Right cardiac atrium (tissue), 5 donors: Measurements from ENCODE around the gene CDC5L. TPM values are rescaled to one million over a fixed set of nuclear protein-coding genes. Genes with fewer than 3 reads are reported as not detected.

Source experiments
- ATAC-seq, 2 donors: fragments of 200-7000 bp; cut with Tn5 transposase; one replicate each; pipeline versions ENCODE4 v1.8.0 to v1.9.1; 2020; ENCODE audit warnings: moderate library complexity in 2 of 2, mild to moderate bottlenecking in 1 of 2
- DNase-seq, 3 donors: peaks; one replicate each; pipeline ENCODE4 v3.0.0-alpha.2; 2020
- H3K27ac ChIP-seq: one replicate; pipeline ENCODE4 v1.5.1; 2013; ENCODE audit warnings: mild to moderate bottlenecking, low read length, control low read depth, moderate library complexity
- H3K27me3 ChIP-seq: one replicate; pipeline ENCODE4 v1.6.1; 2013; ENCODE audit not compliant: control insufficient read depth, insufficient read depth
- H3K4me1 ChIP-seq: one replicate; pipeline ENCODE4 v1.6.1; 2013; ENCODE audit warnings: low read length; ENCODE audit not compliant: control insufficient read depth, insufficient read depth
- H3K4me3 ChIP-seq: one replicate; pipeline ENCODE4 v1.5.1; 2013; ENCODE audit warnings: low read length, control low read depth
- H3K9me3 ChIP-seq: one replicate; pipeline ENCODE4 v1.6.1; 2013; ENCODE audit warnings: low read length; ENCODE audit not compliant: control insufficient read depth
- WGBS: extraction: QIAGEN DNeasy Blood & Tissue Kit; methylation state at CpG from one replicate; pipeline ENCODE4 v1.1.7; 2013; 5-methylcytosine and 5-hydroxymethylcytosine counted together
- intact Hi-C, 4 donors: fragments of 100-400 bp; cut with DNase I; formaldehyde crosslinking; loops; one replicate each; pipeline versions ENCODE4 v1.11.0 to v1.14.0; 2022 to 2023
- polyA plus RNA-seq: library from polyadenylated mRNA; stranded (reverse); fragments of 200-250 nt; gene quantifications from one replicate; pipeline ENCODE4 v1.2.3, GENCODE V29; 2013
- total RNA-seq, 4 donors: library from RNA; stranded (reverse); fragmentation: NEBNext Ultra II Directional; extraction: Animal tissue kit (Norgen Biotek cat#: 25700); gene quantifications; one replicate each; pipeline ENCODE4 v1.2.1, GENCODE V29; 2021
- donor health status: healthy with polysubstance abuse.
- donor health status: DM: no; HTN: yes; CAD: no.
- donor health status: DM: no; HTN: no; CAD: no.
- donor health status: DM: no; HTN: yes; CAD: no; lungs with severe emphysema.
- donor health status: DM: yes; HTN: yes; CAD: no.

CDC5L gene
- total and polyA plus RNA-seq, 5 donors, result 9.9 to 20.2 (median 19.5) TPM

GRCh38 chr6:44489910-44490604 is 102.6 kb downstream of the CDC5L start:
- intact Hi-C loops, result loop anchor here in 1 of 4 donors (10.0 kb wide), 1 partner anchor 1225 kb away; no protein-coding TSS in a partner anchor
- peak in 1 of 3 donors; percentile 36 for DNase-seq

GRCh38 chr6:44493132-44493531 is 105.6 kb downstream of the CDC5L start:
- Histone ChIP-seq H3K9me3 (no peaks in the 10 kb centered on the region), H3K4me1 (no peaks in the 10 kb centered on the region), H3K27ac (no peak overlapping the region), H3K27me3 (no peaks in the 10 kb centered on the region), H3K4me3 (no peak overlapping the region)
- ATAC-seq, result no peak
- intact Hi-C loops, result no loop called here
- DNase-seq, result no peak
- WGBS, result 78% methylated on average over 5 of the region's 5 CpGs

More at GRCh38 chr6:44489910-44490604, 102.6 kb downstream of the CDC5L start:
- Histone ChIP-seq H3K27me3 (no peaks in the 10 kb centered on the region), H3K27ac (peak overlapping the region; percentile 25), H3K4me3 (no peak overlapping the region), H3K9me3 (no peaks in the 10 kb centered on the region), H3K4me1 (no peaks in the 10 kb centered on the region)
- 65% methylated on average over 6 of the region's 6 CpGs for WGBS
- peak; percentile 84 to 87 for ATAC-seq

GRCh38 chr6:44493593-44493992 is 106.1 kb downstream of the CDC5L start:
- intact Hi-C loops, result no loop called here
- DNase-seq (no peak), ATAC-seq (no peak)
- Histone ChIP-seq H3K9me3 (no peaks in the 10 kb centered on the region), H3K4me3 (no peak overlapping the region), H3K4me1 (no peaks in the 10 kb centered on the region), H3K27ac (no peak overlapping the region), H3K27me3 (no peaks in the 10 kb centered on the region)
- 83% methylated on average over 6 of the region's 6 CpGs for WGBS

- intact Hi-C loops, result no loop called here
- ATAC-seq, result no peak
- Histone ChIP-seq H3K27ac (no peak overlapping the region), H3K27me3 (no peaks in the 10 kb centered on the region), H3K9me3 (no peaks in the 10 kb centered on the region), H3K4me1 (no peaks in the 10 kb centered on the region), H3K4me3 (no peak overlapping the region)
- WGBS, result 75% methylated on average over 7 of the region's 7 CpGs
- DNase-seq, result no peak
These were observed 106.5 kb downstream of the CDC5L start for GRCh38 chr6:44494011-44494501.

- DNase-seq (no peak), ATAC-seq (no peak)
- Histone ChIP-seq H3K4me3 (no peak overlapping the region), H3K27me3 (no peaks in the 10 kb centered on the region), H3K4me1 (no peaks in the 10 kb centered on the region), H3K27ac (no peak overlapping the region), H3K9me3 (no peaks in the 10 kb centered on the region)
- intact Hi-C loops, result no loop called here
- 78% methylated on average over 16 of the region's 16 CpGs for WGBS
These were observed 107.8 kb downstream of the CDC5L start for GRCh38 chr6:44495036-44495901.

GRCh38 chr6:44496665-44497369 is 109.3 kb downstream of the CDC5L start:
- DNase-seq (no peak), ATAC-seq (no peak)
- 83% methylated on average over 9 of the region's 9 CpGs for WGBS
- intact Hi-C loops, result no loop called here
- no peak overlapping the region for H3K27ac ChIP-seq
- no peaks in the 10 kb centered on the region for H3K27me3 ChIP-seq
- no peaks in the 10 kb centered on the region for H3K4me1 ChIP-seq
- peaks cover 2% of the 10 kb centered on the region for H3K9me3 ChIP-seq
- no peak overlapping the region for H3K4me3 ChIP-seq

GRCh38 chr6:44497807-44498206 is 110.3 kb downstream of the CDC5L start:
- no peak overlapping the region for H3K4me3 ChIP-seq
- DNase-seq (no peak), ATAC-seq (no peak)
- H3K27ac ChIP-seq, result no peak overlapping the region
- peaks cover 2% of the 10 kb centered on the region for H3K9me3 ChIP-seq
- WGBS, result 89% methylated on average over 5 of the region's 5 CpGs
- H3K27me3 ChIP-seq, result no peaks in the 10 kb centered on the region
- intact Hi-C loops, result no loop called here
- no peaks in the 10 kb centered on the region for H3K4me1 ChIP-seq

GRCh38 chr6:44498436-44498835 is 110.9 kb downstream of the CDC5L start:
- WGBS, result 89% methylated on average over 5 of the region's 5 CpGs
- no peak overlapping the region for H3K27ac ChIP-seq
- H3K4me1 ChIP-seq, result no peaks in the 10 kb centered on the region
- intact Hi-C loops, result no loop called here
- no peak for DNase-seq
- ATAC-seq, result no peak
- no peaks in the 10 kb centered on the region for H3K27me3 ChIP-seq
- H3K9me3 ChIP-seq, result peaks cover 2% of the 10 kb centered on the region
- no peak overlapping the region for H3K4me3 ChIP-seq

- WGBS, result 73% methylated on average over 5 of the region's 5 CpGs
- no peak overlapping the region for H3K4me3 ChIP-seq
These were observed 112.1 kb downstream of the CDC5L start for GRCh38 chr6:44499609-44500008.

More at GRCh38 chr6:44499609-44500008, 112.1 kb downstream of the CDC5L start:
- no peak overlapping the region for H3K27ac ChIP-seq
- no peak for ATAC-seq
- H3K9me3 ChIP-seq, result peaks cover 2% of the 10 kb centered on the region
- intact Hi-C loops, result no loop called here
- no peak for DNase-seq
- H3K4me1 ChIP-seq, result no peaks in the 10 kb centered on the region
- no peaks in the 10 kb centered on the region for H3K27me3 ChIP-seq
